Stimulated activated CD8-positive, alpha-beta memory T cell treated with anti-CD3 and anti-CD28 coated beads, Interleukin-7, amount 100 ng/mL, for 4 hours (primary cell): ENCODE data around the gene TPO.
"Not testable (repeated sequence)": the region's sequence is repeated elsewhere in the genome, so short reads cannot be mapped to it uniquely, and the experiment has no call there.

ENCODE experiments used
- DNase-seq, 2 donors: peaks; one replicate each; pipeline ENCODE4 v3.0.0-alpha.2; 2020; ENCODE audit warnings: low read depth in 2 of 2

The TPO gene

DNA sequence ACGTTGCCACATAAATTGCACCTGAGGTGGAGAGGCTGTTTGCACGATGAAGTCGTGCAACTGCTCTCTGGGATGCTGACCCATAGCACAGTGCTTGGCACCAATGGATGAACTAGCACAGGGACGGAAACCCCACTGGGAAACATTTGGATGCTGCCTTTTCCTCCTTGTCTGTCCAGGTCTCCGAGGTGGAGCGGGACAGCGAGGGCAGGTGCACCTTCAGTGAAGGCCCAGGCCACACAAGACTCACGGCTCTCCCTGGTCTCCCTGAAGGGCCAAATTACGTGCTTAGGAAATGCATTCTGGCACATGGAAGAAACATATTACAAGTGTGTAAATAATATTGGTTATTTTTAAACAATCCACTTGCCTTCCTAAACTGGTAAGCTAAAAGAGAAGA lies 70.3 kb downstream of the TPO start:
- no peak for DNase-seq

DNA sequence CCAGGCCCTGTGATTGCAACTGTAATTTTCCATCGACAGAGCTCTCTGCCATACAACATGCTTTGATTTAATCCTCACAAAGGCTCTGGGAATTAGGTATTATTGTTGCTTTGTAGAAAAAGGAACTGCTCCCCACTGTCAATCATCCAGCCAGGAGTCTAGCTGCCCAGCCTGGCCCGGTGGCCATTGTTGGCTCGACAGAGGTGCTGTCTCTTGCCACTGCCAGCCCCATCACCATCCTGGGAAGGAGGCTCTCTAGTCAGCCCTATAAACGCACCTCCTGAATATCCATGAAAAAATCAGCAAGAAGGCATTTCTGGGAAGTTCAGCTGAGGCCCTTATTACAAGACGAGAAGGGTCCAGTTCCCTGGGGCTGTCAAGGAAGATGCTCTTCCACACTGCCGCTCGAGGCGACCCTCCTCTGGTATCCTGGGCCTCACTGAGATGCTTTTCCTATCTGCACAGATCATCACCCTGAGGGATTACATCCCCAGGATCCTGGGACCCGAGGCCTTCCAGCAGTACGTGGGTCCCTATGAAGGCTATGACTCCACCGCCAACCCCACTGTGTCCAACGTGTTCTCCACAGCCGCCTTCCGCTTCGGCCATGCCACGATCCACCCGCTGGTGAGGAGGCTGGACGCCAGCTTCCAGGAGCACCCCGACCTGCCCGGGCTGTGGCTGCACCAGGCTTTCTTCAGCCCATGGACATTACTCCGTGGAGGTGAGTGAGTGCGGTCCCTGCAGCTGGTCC lies 71.0 kb downstream of the TPO start:
- no peak for DNase-seq

DNA sequence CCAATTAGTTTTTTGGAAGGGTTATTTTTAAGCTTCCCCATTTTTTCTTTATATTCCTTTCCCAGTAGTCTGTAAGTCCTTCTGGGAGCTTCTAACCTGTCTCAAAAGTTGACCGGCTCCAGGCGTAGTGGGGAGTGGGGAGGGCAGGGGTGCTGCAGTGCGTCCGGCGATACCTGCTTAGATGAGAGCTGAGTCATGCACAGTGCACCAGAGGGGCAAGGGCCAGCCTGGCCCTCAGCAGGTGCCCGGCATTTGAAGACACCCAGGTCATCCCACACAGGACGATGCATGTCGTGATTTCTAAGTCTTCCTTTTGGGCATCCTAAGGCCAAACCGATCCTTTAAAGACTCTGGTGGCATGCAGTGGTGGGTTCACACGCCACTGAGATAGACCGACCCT lies 73.4 kb downstream of the TPO start:
- no peak for DNase-seq

DNA sequence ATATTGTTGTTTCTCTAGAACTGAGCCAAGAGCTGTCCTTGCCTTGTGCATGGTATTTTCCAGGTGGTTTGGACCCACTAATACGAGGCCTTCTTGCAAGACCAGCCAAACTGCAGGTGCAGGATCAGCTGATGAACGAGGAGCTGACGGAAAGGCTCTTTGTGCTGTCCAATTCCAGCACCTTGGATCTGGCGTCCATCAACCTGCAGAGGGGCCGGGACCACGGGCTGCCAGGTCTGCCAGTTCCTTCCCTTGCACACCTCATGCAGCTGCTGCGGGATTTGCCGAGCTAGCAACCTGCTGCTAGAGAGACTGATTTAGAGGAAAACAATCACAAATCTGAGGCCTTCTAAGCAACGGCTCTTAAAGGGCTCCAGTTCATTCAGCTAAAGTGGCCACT lies 74.5 kb downstream of the TPO start:
- no peak for DNase-seq

DNA sequence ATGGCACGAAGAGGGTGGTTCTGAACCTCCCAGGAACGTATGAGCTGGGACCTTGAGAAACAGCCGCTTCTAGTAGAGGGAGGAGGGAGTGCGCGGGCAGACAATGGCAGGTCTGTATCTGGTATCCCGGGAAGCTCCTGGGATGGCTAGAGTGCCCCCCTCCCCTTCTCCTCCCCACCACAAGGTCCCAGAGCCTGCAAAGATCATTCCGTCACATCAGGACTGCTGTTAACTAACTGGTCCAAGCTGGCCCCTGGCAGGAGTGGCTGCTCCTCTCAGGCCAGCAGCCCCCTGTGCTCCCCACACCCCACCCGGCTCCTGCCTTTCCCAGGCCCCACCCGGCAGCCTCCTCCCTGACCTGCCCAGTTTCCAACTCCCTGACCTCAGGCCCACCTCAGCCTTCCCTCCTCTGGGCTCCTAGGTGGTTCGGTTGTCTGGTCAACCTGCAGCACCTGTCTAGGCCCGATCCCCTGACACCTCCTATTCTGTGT lies 75.0 kb downstream of the TPO start:
- DNase-seq = no peak

GRCh38 chr2:1488851-1489250 lies 75.6 kb downstream of the TPO start:
- DNase-seq = no peak

- DNase-seq = no peak
Observed at GRCh38 chr2:1489486-1489885, 76.2 kb downstream of the TPO start.

GRCh38 chr2:1490381-1490780 lies 77.1 kb downstream of the TPO start:
- DNase-seq = not testable (repeated sequence)

GRCh38 chr2:1491751-1492150 lies 78.5 kb downstream of the TPO start:
- DNase-seq = no peak

GRCh38 chr2:1492231-1492630 lies 79.0 kb downstream of the TPO start:
- DNase-seq = not testable (repeated sequence)

GRCh38 chr2:1492711-1493430 lies 79.6 kb downstream of the TPO start:
- DNase-seq = no peak

DNA sequence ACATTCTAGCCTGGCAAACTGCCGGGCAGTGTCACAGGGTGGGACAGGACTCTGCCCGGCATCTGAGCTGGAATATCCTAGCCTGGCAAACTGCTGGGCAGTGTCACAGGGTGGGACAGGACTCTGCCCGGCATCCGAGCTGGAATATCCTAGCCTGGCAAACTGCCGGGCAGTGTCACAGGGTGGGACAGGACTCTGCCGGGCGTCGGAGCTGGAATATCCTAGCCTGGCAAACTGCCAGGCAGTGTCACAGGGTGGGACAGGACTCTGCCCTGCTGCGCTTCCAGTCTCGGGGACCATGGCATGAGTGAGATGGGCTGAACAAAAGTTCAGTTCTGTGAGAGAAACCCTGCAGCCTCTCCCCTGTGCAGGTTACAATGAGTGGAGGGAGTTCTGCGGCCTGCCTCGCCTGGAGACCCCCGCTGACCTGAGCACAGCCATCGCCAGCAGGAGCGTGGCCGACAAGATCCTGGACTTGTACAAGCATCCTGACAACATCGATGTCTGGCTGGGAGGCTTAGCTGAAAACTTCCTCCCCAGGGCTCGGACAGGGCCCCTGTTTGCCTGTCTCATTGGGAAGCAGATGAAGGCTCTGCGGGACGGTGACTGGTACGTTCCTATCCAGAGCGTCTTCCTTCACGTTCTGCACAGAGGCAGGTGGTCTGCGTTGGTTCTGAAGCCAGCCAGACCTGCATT lies 80.3 kb downstream of the TPO start:
- DNase-seq = no peak

DNA sequence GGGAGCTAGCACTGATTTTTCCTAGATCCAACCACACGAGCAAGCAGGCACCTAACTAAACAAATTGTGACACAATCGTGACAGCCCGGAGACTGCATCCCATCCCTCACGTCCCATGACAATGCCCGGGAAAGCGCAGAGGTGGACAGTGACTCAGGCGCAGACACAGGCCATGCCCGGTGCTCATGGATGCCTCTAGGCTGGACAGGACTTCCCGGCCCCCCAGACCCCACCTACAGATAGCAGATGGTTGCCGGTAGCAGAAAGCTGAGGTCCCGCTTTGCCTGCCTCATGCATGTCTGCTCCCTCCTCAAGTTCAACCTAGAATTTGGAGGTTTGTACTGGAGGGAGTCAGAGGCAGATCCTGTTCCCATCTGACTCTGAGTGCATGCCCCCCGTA lies 81.0 kb downstream of the TPO start:
- DNase-seq = no peak

DNA sequence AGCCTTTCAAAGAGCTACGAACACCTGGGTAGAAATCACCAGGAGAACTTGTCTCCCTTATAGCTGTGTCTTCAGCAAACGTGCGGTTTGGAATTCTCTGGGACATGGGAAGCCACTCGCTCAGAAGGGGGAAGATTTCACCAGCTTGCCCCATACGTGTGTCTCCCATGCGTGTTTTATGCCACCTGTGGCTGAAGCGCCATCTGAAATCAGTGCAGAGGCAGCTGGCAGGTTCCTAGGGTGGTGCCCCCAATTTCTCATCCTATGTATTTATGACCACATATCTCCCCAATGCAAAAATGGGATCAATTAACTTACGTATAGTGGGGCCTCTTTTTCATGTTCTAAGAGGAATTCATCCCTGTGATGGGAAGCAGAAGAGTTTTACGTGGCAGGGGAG lies 81.6 kb downstream of the TPO start:
- no peak for DNase-seq

DNA sequence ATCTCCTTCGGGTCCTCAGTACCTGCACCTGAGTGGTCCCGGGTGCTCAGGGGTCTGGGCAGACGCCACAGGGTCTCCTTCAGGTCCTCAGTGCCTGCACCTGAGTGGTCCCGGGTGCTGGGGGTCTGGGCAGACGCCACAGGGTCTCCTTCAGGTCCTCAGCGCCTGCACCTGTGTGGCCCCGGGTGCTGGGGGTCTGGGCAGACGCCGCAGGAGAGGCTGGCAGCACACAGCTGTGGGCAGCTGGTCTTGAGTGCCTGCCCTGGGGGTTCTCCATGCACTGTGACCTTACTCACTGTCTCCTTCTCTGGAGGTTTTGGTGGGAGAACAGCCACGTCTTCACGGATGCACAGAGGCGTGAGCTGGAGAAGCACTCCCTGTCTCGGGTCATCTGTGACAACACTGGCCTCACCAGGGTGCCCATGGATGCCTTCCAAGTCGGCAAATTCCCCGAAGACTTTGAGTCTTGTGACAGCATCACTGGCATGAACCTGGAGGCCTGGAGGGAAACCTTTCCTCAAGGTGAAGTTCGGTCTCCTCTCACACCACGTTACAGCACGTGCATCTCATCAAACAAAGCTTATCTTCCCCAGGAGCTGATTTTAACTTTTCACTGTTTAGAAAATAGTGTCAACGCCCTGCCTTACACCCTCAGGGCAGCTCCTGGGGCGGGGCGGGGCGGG lies 82.6 kb downstream of the TPO start:
- DNase-seq = no peak

- no peak for DNase-seq
Observed at GRCh38 chr2:1496359-1496821, 83.1 kb downstream of the TPO start.

GRCh38 chr2:1497122-1497611 lies 83.9 kb downstream of the TPO start:
- no peak for DNase-seq

GRCh38 chr2:1498176-1498575 lies 84.9 kb downstream of the TPO start:
- no peak for DNase-seq

GRCh38 chr2:1499033-1499795 lies 86.0 kb downstream of the TPO start:
- no peak for DNase-seq

DNA sequence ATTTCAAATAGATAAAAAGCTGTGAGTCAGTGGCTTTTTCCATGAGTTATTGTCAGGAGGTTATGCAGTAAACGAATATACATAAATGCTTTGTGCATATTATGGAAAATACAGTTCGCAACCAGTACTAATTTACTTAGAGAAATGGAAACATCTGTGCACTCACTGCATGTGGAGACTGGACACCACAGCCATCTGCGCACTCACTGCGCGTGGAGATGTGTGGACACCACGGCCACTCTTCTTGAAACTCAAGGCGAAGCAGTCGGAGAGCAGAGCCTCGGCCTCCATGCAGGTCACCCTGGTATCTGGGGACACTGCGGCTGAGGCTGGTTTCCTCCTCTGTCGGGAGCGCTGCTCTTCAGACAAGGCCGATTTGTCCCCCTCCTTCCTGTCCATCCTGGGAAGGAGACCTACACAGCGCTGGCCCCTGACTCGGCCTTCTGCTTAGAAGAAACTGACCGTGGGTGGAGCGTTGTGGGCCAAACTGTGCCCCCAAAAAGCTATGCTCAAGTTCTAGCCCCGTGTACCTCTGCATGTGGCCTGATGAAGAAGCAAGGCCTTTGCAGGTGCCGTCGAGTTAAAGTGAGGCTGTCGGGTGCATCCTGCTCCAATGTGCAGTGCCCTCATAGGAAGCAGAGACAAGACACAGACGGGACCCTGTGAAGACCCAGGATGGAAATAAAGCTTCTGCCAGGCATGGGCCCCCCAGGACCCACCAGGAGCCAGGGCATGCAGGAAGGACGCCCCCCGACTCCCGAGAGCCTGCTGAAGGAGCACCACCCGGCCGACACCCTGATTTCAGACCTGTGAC lies 88.0 kb downstream of the TPO start:
- no peak for DNase-seq
